VCaP (cell line): ENCODE measurements around the gene ZNF296.
A peak's percentile ranks its signal among the peaks of the same experiment; 100 is the strongest.
"Not testable (repeated sequence)": the region's sequence is repeated elsewhere in the genome, so short reads cannot be mapped to it uniquely, and the experiment has no call there.

Source experiments
- H3K27ac ChIP-seq: fragments of 450-650 bp; 2 replicates; pipeline ENCODE4 v1.5.1; 2017
- TF ChIP-seq, protein P1 (sequence below): fragments of 450-650 bp; conservative IDR thresholded peaks from 2 replicates; pipeline ENCODE4 v1.5.1; 2017; ENCODE audit warnings: mild to moderate bottlenecking, moderate library complexity

The ZNF296 gene

DNA sequence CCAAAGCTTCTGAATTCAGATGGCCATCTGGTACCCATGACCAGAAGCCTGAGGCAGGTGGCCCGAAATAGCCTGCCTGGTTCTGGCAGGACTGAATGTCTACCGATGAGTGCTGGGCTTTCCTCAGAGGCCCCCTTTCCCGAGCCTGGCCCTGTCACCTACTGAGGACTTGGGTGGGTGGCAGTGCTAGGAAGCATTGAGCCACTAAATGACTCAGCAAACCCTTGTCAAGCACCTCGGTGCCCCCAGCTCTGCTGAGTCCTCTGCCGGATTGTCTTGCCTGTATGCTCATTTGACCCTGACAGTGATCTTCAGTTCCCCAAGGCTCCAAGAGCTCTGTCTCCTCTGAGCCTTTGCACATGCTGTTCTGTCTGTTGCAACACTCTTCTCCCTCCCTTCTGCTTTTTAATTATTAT lies 34.6 kb upstream of the ZNF296 start:
- TF ChIP-seq, protein P1, sequence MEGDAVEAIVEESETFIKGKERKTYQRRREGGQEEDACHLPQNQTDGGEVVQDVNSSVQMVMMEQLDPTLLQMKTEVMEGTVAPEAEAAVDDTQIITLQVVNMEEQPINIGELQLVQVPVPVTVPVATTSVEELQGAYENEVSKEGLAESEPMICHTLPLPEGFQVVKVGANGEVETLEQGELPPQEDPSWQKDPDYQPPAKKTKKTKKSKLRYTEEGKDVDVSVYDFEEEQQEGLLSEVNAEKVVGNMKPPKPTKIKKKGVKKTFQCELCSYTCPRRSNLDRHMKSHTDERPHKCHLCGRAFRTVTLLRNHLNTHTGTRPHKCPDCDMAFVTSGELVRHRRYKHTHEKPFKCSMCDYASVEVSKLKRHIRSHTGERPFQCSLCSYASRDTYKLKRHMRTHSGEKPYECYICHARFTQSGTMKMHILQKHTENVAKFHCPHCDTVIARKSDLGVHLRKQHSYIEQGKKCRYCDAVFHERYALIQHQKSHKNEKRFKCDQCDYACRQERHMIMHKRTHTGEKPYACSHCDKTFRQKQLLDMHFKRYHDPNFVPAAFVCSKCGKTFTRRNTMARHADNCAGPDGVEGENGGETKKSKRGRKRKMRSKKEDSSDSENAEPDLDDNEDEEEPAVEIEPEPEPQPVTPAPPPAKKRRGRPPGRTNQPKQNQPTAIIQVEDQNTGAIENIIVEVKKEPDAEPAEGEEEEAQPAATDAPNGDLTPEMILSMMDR = no peak
- no peak overlapping the region for H3K27ac ChIP-seq

DNA sequence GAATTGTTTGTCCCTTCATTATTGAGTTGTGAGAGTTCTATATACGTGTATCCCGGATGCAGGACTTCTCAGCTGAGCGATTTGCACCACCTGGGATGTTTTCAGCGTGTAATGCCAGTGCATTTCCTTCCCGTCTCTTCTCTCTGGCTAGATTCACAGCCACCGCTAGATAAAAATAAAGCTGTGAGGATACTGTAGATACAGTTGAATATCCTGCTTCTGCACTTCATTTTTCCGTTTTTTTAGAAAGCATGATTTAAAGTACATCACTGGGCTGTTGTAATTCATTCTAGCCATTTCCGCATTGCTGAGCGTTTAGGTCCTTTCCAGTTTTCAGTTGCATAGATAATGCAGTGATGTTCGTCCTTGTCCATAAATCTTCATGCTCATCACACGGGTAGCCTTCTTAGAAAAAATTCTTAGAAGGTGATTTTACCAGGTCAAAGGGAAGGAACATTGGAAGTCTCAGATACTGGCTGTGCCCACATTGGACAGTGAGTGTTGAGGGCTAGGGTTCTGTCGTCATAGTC lies 31.4 kb upstream of the ZNF296 start:
- TF ChIP-seq, protein P1 = no peak
- no peak overlapping the region for H3K27ac ChIP-seq

DNA sequence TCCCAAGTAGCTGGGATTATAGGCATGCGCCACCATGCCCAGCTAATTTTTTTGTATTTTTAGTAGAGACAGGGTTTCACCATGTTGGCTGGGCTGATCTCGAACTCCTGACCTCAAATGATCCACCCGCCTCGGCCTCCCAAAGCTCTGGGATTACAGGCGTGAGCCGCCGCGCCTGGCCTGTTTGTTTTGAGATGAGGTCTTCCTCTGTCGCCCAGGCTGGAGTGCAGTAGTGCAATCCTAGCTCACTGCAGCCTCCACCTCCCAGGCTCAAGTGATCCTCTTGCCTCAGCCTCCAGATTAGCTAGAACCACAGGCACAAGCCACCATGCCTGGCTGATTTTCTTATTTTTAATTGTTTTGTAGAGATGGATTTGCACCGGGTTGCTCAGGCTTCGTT lies 30.1 kb upstream of the ZNF296 start:
- H3K27ac ChIP-seq = not testable (repeated sequence)

DNA sequence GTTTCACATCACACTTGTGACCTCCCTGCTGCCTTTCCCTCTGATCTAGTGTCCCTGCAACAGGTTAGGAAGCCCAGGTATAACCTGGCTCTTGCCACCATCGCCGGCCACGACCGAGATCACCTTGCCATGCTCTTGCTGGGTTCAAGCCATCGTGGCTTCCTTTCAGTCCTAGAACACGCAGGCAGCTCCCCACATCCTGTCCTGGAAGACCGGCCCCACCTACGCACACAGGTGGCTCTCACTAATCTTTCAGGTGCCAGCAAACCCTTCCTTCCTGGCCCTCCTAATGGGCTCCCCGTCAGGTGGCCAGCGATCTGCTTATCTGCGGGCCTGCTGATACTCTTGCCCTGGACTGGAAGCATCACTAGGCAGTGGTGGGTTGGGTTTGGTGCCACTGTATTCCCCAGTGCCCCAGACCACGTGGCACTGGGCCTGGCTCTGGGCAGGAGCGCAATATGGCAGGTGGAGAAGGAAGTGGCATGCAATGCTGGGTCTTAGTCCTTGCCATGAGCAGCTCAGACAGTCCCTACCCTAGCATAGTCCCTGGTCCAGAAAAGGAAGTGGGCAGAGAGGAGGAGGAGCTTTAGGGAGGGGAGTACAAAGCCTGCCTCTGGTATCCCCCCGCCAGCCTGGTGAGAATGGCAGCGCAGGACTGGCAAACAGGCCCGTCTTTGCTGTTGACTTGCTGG lies 28.5 kb upstream of the ZNF296 start:
- H3K27ac ChIP-seq = no peak overlapping the region
- TF ChIP-seq, protein P1 = no peak

DNA sequence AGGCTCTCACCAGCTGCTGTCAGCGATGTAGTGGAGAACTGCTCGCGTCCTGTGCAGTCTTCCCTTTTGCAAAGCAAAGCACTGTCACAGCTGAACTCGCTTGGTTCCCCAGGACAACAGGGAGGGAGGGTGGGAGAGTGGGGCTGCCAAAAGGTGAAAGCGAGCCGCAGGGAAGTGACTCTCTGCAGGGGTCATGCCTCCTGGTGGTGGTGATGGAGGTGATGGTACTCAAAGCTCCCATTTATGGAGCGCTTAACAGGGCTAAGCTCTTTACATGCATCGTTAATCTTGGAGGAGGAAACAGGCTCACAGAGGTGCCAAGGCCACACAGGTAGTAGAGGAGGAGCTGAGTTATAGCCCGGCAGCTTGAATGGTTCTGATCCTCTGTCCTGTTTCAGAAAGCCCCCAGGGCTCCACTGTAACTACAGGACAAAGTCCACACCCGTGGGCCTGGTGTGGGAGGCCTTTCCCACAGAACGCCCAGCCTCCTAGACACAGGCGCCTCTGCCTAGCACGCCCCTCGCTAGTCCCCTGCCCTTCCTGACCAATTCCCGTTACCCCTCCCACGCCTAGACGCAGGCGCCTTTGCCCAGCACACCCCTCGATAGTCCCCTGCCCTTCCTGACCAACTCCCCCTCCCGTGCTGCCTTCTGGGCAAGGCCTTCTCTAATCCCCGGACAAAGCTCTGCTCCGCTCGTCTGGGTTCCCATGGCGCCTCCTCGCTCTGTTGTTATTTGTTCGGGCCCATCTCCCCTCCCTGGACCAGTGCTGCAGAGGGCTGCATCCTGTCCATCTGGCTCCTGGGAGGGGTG lies 27.4 kb upstream of the ZNF296 start:
- TF ChIP-seq, protein P1 = no peak
- 0 out of 2 replicates have a peak overlapping the region, but pooled peaks have one; percentile 2 for H3K27ac ChIP-seq

DNA sequence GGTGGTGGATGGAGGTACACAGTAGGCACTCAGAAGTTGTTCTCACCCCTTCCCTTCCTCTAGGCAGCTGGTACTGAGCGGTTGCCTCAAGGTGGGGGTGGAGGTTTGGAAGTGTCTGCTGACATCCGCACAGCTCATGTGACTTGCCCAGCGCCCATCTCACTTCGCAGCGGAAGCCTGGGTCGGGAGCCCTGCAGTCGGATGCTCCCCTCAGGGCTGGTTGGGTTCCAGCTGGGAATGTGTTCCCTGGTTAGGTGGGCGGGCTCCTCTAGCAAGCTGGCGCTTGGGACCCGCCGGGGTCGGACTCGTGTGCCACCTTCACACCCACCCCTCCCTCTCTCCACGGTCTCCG lies 26.9 kb upstream of the ZNF296 start:
- 0 out of 2 replicates have a peak overlapping the region, but pooled peaks have one; percentile 2 for H3K27ac ChIP-seq
- TF ChIP-seq, protein P1 = no peak

DNA sequence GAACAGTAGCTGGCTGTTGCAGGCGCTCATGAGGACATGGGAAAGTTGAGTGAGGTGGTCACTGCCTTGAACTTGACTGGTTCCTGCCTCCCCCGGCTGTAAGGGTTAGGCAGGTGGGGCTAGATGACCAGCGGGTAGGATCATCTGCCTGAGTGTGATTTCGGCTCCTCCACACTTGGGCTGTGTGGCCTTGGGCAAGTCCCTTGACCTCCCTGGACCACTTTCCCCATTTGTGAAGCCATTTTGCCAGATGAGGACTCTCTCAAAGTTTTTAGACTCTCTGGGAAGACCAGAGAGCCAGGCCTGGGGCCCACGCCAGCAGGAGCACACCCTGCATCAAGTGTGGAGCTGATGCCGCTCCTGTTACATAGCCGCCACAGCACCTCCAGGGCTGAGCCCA lies 26.2 kb upstream of the ZNF296 start:
- TF ChIP-seq, protein P1 = no peak
- H3K27ac ChIP-seq = no peak overlapping the region
